Measurements from ENCODE around the gene PUM2. TPM values are rescaled to one million over a fixed set of nuclear protein-coding genes. Genes with fewer than 3 reads are reported as not detected.

Gene PUM2, protein sequence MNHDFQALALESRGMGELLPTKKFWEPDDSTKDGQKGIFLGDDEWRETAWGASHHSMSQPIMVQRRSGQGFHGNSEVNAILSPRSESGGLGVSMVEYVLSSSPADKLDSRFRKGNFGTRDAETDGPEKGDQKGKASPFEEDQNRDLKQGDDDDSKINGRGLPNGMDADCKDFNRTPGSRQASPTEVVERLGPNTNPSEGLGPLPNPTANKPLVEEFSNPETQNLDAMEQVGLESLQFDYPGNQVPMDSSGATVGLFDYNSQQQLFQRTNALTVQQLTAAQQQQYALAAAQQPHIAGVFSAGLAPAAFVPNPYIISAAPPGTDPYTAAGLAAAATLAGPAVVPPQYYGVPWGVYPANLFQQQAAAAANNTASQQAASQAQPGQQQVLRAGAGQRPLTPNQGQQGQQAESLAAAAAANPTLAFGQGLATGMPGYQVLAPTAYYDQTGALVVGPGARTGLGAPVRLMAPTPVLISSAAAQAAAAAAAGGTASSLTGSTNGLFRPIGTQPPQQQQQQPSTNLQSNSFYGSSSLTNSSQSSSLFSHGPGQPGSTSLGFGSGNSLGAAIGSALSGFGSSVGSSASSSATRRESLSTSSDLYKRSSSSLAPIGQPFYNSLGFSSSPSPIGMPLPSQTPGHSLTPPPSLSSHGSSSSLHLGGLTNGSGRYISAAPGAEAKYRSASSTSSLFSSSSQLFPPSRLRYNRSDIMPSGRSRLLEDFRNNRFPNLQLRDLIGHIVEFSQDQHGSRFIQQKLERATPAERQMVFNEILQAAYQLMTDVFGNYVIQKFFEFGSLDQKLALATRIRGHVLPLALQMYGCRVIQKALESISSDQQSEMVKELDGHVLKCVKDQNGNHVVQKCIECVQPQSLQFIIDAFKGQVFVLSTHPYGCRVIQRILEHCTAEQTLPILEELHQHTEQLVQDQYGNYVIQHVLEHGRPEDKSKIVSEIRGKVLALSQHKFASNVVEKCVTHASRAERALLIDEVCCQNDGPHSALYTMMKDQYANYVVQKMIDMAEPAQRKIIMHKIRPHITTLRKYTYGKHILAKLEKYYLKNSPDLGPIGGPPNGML
- total RNA-seq, result 100 to 1,000 TPM; 114 to 126 TPM
- 79.0 TPM for polyA plus RNA-seq (2013, experiment 1 of 2)
- 74.6 TPM for polyA plus RNA-seq (2013, experiment 2 of 2)
- long read RNA-seq, experiment 1, partial matches to known transcripts, result 20 of 36 reads
- long read RNA-seq, experiment 1, other reads (novel, unspliced or antisense), result 16 of 36 reads
- long read RNA-seq, experiment 2, full-length matches to known transcripts, result 6 of 83 reads
- long read RNA-seq, experiment 2, partial matches to known transcripts, result 42 of 83 reads
- long read RNA-seq, experiment 2, other reads (novel, unspliced or antisense), result 35 of 83 reads
- long read RNA-seq, experiment 3, transcript PUM2-204 (21 exons, 3,594 nt), result major isoform, 9 of 86 reads
- long read RNA-seq, experiment 3, partial matches to known transcripts, result 16 of 86 reads
- long read RNA-seq, experiment 3, other reads (novel, unspliced or antisense), result 61 of 86 reads
- long read RNA-seq, experiment 4, full-length matches to known transcripts, result 1 of 2 reads
- long read RNA-seq, experiment 4, partial matches to known transcripts, result 0 of 2 reads
- long read RNA-seq, experiment 4, other reads (novel, unspliced or antisense), result 1 of 2 reads

DNA sequence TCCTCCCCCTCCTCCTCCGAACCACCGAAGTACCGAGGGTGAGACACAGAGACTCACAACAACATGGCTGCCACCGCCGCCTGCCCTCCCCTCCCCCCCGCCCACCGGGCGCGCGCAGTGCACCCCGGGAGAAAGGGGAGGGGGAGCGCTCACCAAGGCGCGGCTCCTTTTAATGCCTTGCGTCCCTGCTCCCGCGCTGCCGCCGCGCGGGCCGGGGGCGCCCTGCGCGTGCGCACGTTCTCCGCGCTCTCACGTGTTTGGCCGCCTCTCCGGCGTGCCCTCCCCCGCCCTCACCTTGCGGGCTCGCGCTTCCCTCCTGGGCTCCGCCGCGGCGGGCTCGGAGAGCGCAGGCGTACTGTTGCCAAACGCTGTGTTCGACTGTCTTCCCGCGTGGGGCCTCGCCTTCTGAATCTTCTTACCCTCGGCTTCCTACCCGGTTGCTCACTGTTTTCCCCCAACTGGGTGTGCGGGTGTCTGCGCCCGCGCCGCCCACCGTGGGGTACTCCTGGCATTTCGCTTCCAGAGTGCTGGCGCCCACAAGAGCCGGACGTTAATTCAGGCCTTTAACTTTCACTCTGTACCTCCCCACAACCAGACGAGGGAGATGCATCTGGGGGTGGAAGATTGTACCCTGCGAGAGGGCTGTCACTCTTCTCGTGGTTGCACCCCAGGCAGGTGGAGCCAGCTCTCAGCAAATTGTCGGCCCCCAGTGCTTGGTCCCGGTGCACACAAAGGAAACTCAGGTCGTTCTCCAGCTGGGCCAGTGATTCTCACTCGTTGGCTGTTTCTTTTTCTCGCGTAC lies at the start of gene PUM2:
Gene PUM2 (minus strand): TSS at position 92 of the 802 bp plus-strand sequence. CDS start 23,484 bp downstream, outside the sequence.
- Histone ChIP-seq H3K9me3 (ENCODE audit: control insufficient read depth, low read length) (no peaks in the 10 kb centered on the region), H3K27me3 (ENCODE audit: control insufficient read depth, insufficient read depth, low read length, poor library complexity, severe bottlenecking) (no peaks in the 10 kb centered on the region), H3K9ac (ENCODE audit: extremely low read depth, low read length, poor library complexity, severe bottlenecking) (peak within 1 kb of the TSS; percentile 95), H3K36me3 (ENCODE audit: control insufficient read depth, insufficient read depth, low read length) (peaks cover 11% of the 10 kb centered on the region), H3K4me1 (ENCODE audit: control insufficient read depth, insufficient read depth, low read length) (peaks cover 11% of the 10 kb centered on the region), H3K4me3 (ENCODE audit: low read length) (peak within 1 kb of the TSS; percentile 97), H3K27ac (ENCODE audit: low read depth, low read length) (peak within 1 kb of the TSS; percentile 98)
- Mint-ChIP-seq H3K4me1 (peaks cover 25% of the 10 kb centered on the region), H3K9me3 (no peaks in the 10 kb centered on the region), H3K27ac (peak within 1 kb of the TSS; percentile 95), H3K4me3 (no peak within 1 kb of the TSS), H3K36me3 (ENCODE audit: low read depth) (peaks cover 9% of the 10 kb centered on the region), H3K27me3 (ENCODE audit: insufficient read depth) (no peaks in the 10 kb centered on the region)
- peak; percentile 98 for DNase-seq
- WGBS, 2 experiments (ENCODE audit: insufficient coverage in 1 of 2, insufficient read length in 1 of 2), result 1% methylated on average over 49 to 60 of the region's 70 CpGs
- TF ChIP-seq, protein P1, sequence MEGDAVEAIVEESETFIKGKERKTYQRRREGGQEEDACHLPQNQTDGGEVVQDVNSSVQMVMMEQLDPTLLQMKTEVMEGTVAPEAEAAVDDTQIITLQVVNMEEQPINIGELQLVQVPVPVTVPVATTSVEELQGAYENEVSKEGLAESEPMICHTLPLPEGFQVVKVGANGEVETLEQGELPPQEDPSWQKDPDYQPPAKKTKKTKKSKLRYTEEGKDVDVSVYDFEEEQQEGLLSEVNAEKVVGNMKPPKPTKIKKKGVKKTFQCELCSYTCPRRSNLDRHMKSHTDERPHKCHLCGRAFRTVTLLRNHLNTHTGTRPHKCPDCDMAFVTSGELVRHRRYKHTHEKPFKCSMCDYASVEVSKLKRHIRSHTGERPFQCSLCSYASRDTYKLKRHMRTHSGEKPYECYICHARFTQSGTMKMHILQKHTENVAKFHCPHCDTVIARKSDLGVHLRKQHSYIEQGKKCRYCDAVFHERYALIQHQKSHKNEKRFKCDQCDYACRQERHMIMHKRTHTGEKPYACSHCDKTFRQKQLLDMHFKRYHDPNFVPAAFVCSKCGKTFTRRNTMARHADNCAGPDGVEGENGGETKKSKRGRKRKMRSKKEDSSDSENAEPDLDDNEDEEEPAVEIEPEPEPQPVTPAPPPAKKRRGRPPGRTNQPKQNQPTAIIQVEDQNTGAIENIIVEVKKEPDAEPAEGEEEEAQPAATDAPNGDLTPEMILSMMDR (conservative IDR thresholded peaks at IDR 0.05), result no peak

DNA sequence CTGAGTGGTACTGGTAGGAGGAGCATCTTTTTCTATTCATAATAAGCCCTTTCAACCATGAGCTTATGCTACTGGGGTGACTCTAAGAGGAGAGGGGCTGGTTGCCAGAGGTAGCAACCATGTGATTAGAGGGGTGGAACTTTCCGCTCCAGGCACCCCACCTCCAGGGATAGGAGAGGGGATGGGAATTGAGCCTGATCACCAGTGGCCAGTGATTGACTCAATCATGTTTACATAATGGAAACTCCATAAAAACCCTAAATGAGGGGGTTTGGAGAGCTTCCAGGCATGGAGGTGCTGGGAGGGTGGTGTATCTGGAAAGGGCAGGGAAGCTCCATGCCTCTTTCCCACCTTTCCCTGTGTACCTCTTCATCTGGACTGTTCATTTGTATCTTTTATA lies 49.7 kb upstream of the PUM2 start:
- no peak overlapping the region for H3K27ac ChIP-seq (ENCODE audit: low read depth, low read length)
- no peak for DNase-seq
- H3K4me1 ChIP-seq (ENCODE audit: control insufficient read depth, insufficient read depth, low read length), result no peaks in the 10 kb centered on the region
- Mint-ChIP-seq H3K27ac (no peak overlapping the region), H3K36me3 (ENCODE audit: low read depth) (no peaks in the 10 kb centered on the region), H3K4me1 (peaks cover 3% of the 10 kb centered on the region), H3K27me3 (ENCODE audit: insufficient read depth) (peaks cover 4% of the 10 kb centered on the region), H3K9me3 (no peaks in the 10 kb centered on the region), H3K4me3 (no peak overlapping the region)
- H3K9ac ChIP-seq (ENCODE audit: extremely low read depth, low read length, poor library complexity, severe bottlenecking), result no peak overlapping the region
- TF ChIP-seq, protein P1 (conservative IDR thresholded peaks at IDR 0.05), result no peak
- H3K27me3 ChIP-seq (ENCODE audit: control insufficient read depth, insufficient read depth, low read length, poor library complexity, severe bottlenecking), result peaks cover 8% of the 10 kb centered on the region
- 78% methylated on average over 1 of the region's 1 CpG; no CpG with 5 or more reads in 1 of the 2 experiments for WGBS, 2 experiments (ENCODE audit: insufficient coverage in 1 of 2, insufficient read length in 1 of 2)
- no peak overlapping the region for H3K4me3 ChIP-seq (ENCODE audit: low read length)
- H3K9me3 ChIP-seq (ENCODE audit: control insufficient read depth, low read length), result no peaks in the 10 kb centered on the region
- H3K36me3 ChIP-seq (ENCODE audit: control insufficient read depth, insufficient read depth, low read length), result no peaks in the 10 kb centered on the region

All from endodermal cell (in vitro differentiated cells).